Uterus (tissue), 2 donors: ENCODE measurements around the gene PCNX1.

ENCODE experiments used
- CTCF ChIP-seq, 4 experiments: fragments of 200-600 bp in 2 of 4; fragments of 450-650 bp in 2 of 4; sonication (generic) in 2 of 4; IDR thresholded peaks; one replicate each; pipeline ENCODE4 v1.5.1; 2016 to 2019; ENCODE audit warnings: antibody characterized with exemption in 4 of 4, mild to moderate bottlenecking in 2 of 4, moderate library complexity in 1 of 4
- POLR2A ChIP-seq, 2 donors: fragments of 450-650 bp; IDR thresholded peaks; one replicate each; pipeline ENCODE4 v1.6.1; 2016; ENCODE audit warnings: antibody characterized with exemption in 2 of 2, mild to moderate bottlenecking in 1 of 2, moderate library complexity in 1 of 2

DNA sequence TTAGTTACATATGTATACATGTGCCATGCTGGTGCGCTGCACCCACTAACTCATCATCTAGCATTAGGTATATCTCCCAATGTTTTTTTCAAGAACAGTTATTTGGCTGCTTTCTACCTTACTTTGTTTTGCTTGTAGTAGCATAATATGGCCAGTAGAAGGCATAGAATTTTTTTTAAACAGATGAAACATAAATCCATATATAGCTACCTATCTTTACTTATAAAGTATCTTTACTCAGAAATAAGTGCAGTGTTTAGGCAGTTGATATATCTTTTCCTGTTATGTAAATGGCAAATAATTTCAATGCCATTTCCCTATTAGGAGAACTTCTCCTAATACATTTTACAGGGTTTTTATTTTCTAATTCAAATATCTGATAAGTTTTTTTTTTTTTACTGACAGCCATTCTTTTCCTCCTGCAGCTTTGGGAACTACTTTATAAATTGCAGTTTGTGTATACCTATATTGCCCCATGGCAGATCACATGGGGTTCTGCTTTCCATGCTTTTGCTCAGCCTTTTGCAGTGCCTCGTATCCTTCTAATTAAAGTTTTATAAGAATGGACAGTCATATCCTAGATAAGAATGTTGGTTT is 143.1 kb downstream of the PCNX1 start:
- TF ChIP-seq CTCF (IDR thresholded peaks at IDR 0.05) (no peak), POLR2A (IDR thresholded peaks at IDR 0.05) (no peak)
